H1 (cell line): ENCODE measurements around the gene VSTM2L. TPM values are rescaled to one million over a fixed set of nuclear protein-coding genes. Genes with fewer than 3 reads are reported as not detected.

ENCODE experiments used
- CTCF ChIA-PET: fragments of 300-600 bp; sonication (Branson Sonifier 250); formaldehyde crosslinking; loops from one replicate; lab custom pipeline; 2021; ENCODE audit not compliant: partially characterized antibody; lab: Charles Lee
- POLR2A ChIA-PET: fragments of 300-600 bp; sonication (Branson Sonifier 250); formaldehyde crosslinking; loops from one replicate; lab custom pipeline; 2021; ENCODE audit warnings: inconsistent platforms; ENCODE audit not compliant: partially characterized antibody; lab: Charles Lee
- DNase-seq, 2 experiments: peaks; one replicate each; pipeline versions ENCODE4 v3.0.0 to v3.0.0-alpha.2; 2010 to 2022; ENCODE audit warnings: low spot score in 2 of 2, low read depth in 1 of 2, mixed read lengths in 1 of 2
- FAIRE-seq: peaks from 2 replicates; lab custom pipeline; 2011; peaks lifted over from hg19 to GRCh38; lab: Jason Lieb, UNC
- H2AFZ ChIP-seq: 2 replicates; pipeline ENCODE4 v1.8.1; 2012; ENCODE audit warnings: low read length, inconsistent platforms
- H2AK5ac ChIP-seq: 2 replicates; pipeline ENCODE4 v1.6.1; 2013; ENCODE audit warnings: low read depth, low read length
- H2BK120ac ChIP-seq: replicated peaks from 2 replicates; pipeline ENCODE3; 2013; ENCODE audit warnings: low read depth, low read length, inconsistent platforms
- H2BK12ac ChIP-seq: 2 replicates; pipeline ENCODE4 v1.6.1; 2013; ENCODE audit warnings: low read depth, low read length
- H2BK15ac ChIP-seq: 2 replicates; pipeline ENCODE4 v1.6.1; 2013; ENCODE audit warnings: low read length
- H2BK20ac ChIP-seq: 2 replicates; pipeline ENCODE4 v1.6.1; 2013; ENCODE audit warnings: low read length
- H2BK5ac ChIP-seq: 2 replicates; pipeline ENCODE4 v1.6.1; 2013; ENCODE audit warnings: low read depth, low read length
- H3K14ac ChIP-seq: 2 replicates; pipeline ENCODE4 v1.6.1; 2013; ENCODE audit warnings: inconsistent platforms; ENCODE audit not compliant: insufficient read length
- H3K18ac ChIP-seq: 2 replicates; pipeline ENCODE4 v1.6.1; 2013; ENCODE audit warnings: low read length; ENCODE audit errors: extremely low read depth
- H3K23ac ChIP-seq: 2 replicates; pipeline ENCODE4 v1.6.1; 2013; ENCODE audit warnings: inconsistent platforms; ENCODE audit not compliant: insufficient read length
- H3K23me2 ChIP-seq: 2 replicates; pipeline ENCODE4 v1.6.1; 2013; ENCODE audit warnings: low read depth, low read length
- H3K27ac ChIP-seq: 2 replicates; pipeline ENCODE4 v1.6.1; 2011; ENCODE audit warnings: low read depth, low read length, inconsistent platforms
- H3K27me3 ChIP-seq, 4 experiments: replicated peaks in 1 of 4; 1 replicate in 1 of 4; 2 replicates in 3 of 4; pipeline versions ENCODE4 v1.6.1 to v1.8.1; 2011 to 2013; ENCODE audit warnings: low read length in 3 of 4, mild to moderate bottlenecking in 3 of 4, inconsistent platforms in 2 of 4, mixed read lengths in 2 of 4, moderate library complexity in 1 of 4; ENCODE audit not compliant: control insufficient read depth in 3 of 4, insufficient read depth in 3 of 4; ENCODE audit errors: extremely low read depth in 1 of 4
- H3K36me3 ChIP-seq, 4 experiments: 2 replicates each; pipeline versions ENCODE4 v1.6.1 to v1.8.1; 2011 to 2013; ENCODE audit warnings: mild to moderate bottlenecking in 4 of 4, low read length in 3 of 4, moderate library complexity in 2 of 4, control low read depth in 1 of 4, inconsistent platforms in 1 of 4; ENCODE audit not compliant: insufficient read depth in 4 of 4, control insufficient read depth in 2 of 4
- H3K4ac ChIP-seq: replicated peaks from 2 replicates; pipeline ENCODE3; 2013; ENCODE audit warnings: low read length, low read depth, mixed read lengths, inconsistent platforms; ENCODE audit not compliant: insufficient read length
- H3K4me1 ChIP-seq, 4 experiments: replicated peaks in 1 of 4; 1 replicate in 1 of 4; 2 replicates in 3 of 4; pipeline versions ENCODE4 v1.6.1 to v1.8.1; 2011 to 2013; ENCODE audit warnings: low read length in 3 of 4, inconsistent platforms in 2 of 4, mixed read lengths in 1 of 4; ENCODE audit not compliant: insufficient read depth in 4 of 4, control insufficient read depth in 3 of 4
- H3K4me2 ChIP-seq, 2 experiments: 2 replicates each; pipeline versions ENCODE4 v1.6.1 to v1.8.1; 2011 to 2013; ENCODE audit warnings: low read depth in 2 of 2, low read length in 2 of 2, control low read depth in 1 of 2, inconsistent platforms in 1 of 2, mild to moderate bottlenecking in 1 of 2; ENCODE audit not compliant: insufficient read depth in 1 of 2
- H3K4me3 ChIP-seq, 4 experiments: fragments of 200-600, 300-600 bp in 1 of 4; sonication (generic), shearing (Covaris generic), sonication (Bioruptor Twin) in 1 of 4; 2 replicates each; pipeline versions ENCODE4 v1.5.1 to v1.8.1; 2011 to 2016; ENCODE audit warnings: low read length in 4 of 4, low read depth in 3 of 4, control low read depth in 2 of 4, inconsistent platforms in 2 of 4, mild to moderate bottlenecking in 2 of 4, mixed read lengths in 1 of 4, moderate library complexity in 1 of 4; ENCODE audit not compliant: insufficient read depth in 2 of 4; ENCODE audit errors: extremely low read depth in 1 of 4
- H3K56ac ChIP-seq: replicated peaks from 2 replicates; pipeline ENCODE3; 2013; ENCODE audit warnings: low read depth, mild to moderate bottlenecking, mixed read lengths, low read length, inconsistent platforms; ENCODE audit not compliant: insufficient read length
- H3K79me1 ChIP-seq: 2 replicates; pipeline ENCODE4 v1.6.1; 2013; ENCODE audit warnings: low read depth, low read length, control low read depth
- H3K79me2 ChIP-seq, 2 experiments: 2 replicates each; pipeline versions ENCODE4 v1.6.1 to v1.8.1; 2012 to 2013; ENCODE audit warnings: low read length in 2 of 2, mild to moderate bottlenecking in 2 of 2, inconsistent platforms in 1 of 2; ENCODE audit not compliant: insufficient read depth in 2 of 2, control insufficient read depth in 1 of 2
- H3K9ac ChIP-seq, 4 experiments: replicated peaks in 1 of 4; 1 replicate in 1 of 4; 2 replicates in 3 of 4; pipeline versions ENCODE4 v1.6.1 to v1.8.1; 2011 to 2013; ENCODE audit warnings: low read depth in 3 of 4, low read length in 3 of 4, control low read depth in 2 of 4, mild to moderate bottlenecking in 2 of 4, moderate library complexity in 2 of 4, inconsistent platforms in 1 of 4; ENCODE audit errors: extremely low read depth in 1 of 4
- H3K9me3 ChIP-seq, 2 experiments: 2 replicates each; pipeline versions ENCODE4 v1.6.1 to v1.8.1; 2012 to 2013; ENCODE audit warnings: mild to moderate bottlenecking in 2 of 2, moderate library complexity in 2 of 2, control low read depth in 1 of 2, inconsistent platforms in 1 of 2, low read depth in 1 of 2, low read length in 1 of 2, mixed read lengths in 1 of 2; ENCODE audit not compliant: insufficient read depth in 2 of 2
- H4K20me1 ChIP-seq, 2 experiments: replicated peaks in 1 of 2; 2 replicates each; pipeline versions ENCODE3 to v1.8.1; 2011 to 2013; ENCODE audit warnings: inconsistent platforms in 2 of 2, low read length in 2 of 2, mild to moderate bottlenecking in 1 of 2; ENCODE audit not compliant: insufficient read depth in 2 of 2, control insufficient read depth in 1 of 2
- H4K5ac ChIP-seq: 2 replicates; pipeline ENCODE4 v1.6.1; 2013; ENCODE audit warnings: low read length, low read depth, mixed read lengths, inconsistent platforms; ENCODE audit not compliant: insufficient read length
- H4K8ac ChIP-seq: 2 replicates; pipeline ENCODE4 v1.8.0; 2013; ENCODE audit warnings: mild to moderate bottlenecking, moderate library complexity, low read length, inconsistent platforms; ENCODE audit not compliant: insufficient read depth; ENCODE audit errors: extremely low read depth
- H4K91ac ChIP-seq: replicated peaks from 2 replicates; pipeline ENCODE3; 2013; ENCODE audit warnings: low read length, mixed read lengths, inconsistent platforms; ENCODE audit not compliant: insufficient read length
- ASH2L ChIP-seq: fragments of 200-600, 300-600 bp; sonication (generic); IDR thresholded peaks from one replicate; pipeline ENCODE4 v1.7.1; 2017; ENCODE audit warnings: low read length
- EGR1 ChIP-seq: IDR thresholded peaks from 2 replicates; pipeline ENCODE4 v1.6.1; 2011; ENCODE audit warnings: low read depth, low read length, borderline replicate concordance
- HDAC6 ChIP-seq: IDR thresholded peaks from one replicate; pipeline ENCODE4 v1.7.1; 2012; ENCODE audit warnings: low read depth, mild to moderate bottlenecking, inconsistent platforms, low read length, moderate library complexity
- JUND ChIP-seq: IDR thresholded peaks from 2 replicates; pipeline ENCODE4 v1.6.1; 2011; ENCODE audit warnings: mild to moderate bottlenecking, improper control_type of control experiment, low read length
- KDM4A ChIP-seq: IDR thresholded peaks from one replicate; pipeline ENCODE4 v1.7.1; 2012; ENCODE audit warnings: low read depth, mild to moderate bottlenecking, moderate library complexity, low read length, inconsistent platforms; ENCODE audit not compliant: severe bottlenecking
- SIN3A ChIP-seq, 2 experiments: IDR thresholded peaks in 1 of 2; conservative IDR thresholded peaks in 1 of 2; 2 replicates each; pipeline ENCODE4 v1.6.1; 2011 to 2012; ENCODE audit warnings: low read length in 2 of 2, improper control_type of control experiment in 1 of 2, low read depth in 1 of 2, mild to moderate bottlenecking in 1 of 2
- SIX5 ChIP-seq: IDR thresholded peaks from 2 replicates; pipeline ENCODE4 v1.6.1; 2011; ENCODE audit warnings: mild to moderate bottlenecking, low read depth, low read length
- SP4 ChIP-seq: IDR thresholded peaks from 2 replicates; pipeline ENCODE4 v1.6.1; 2012; ENCODE audit warnings: low read length, inconsistent platforms
- TAF7 ChIP-seq: optimal IDR thresholded peaks from 2 replicates; pipeline ENCODE3; 2011; ENCODE audit warnings: low read depth, mild to moderate bottlenecking, inconsistent platforms, low read length, moderate library complexity, borderline replicate concordance
- TEAD4 ChIP-seq: IDR thresholded peaks from 2 replicates; pipeline ENCODE4 v1.6.1; 2012; ENCODE audit warnings: low read depth, low read length, inconsistent platforms, mixed read lengths
- WGBS, 2 experiments: shearing (Covaris generic) in 1 of 2; methylation state at CpG; one replicate each; pipeline versions ENCODE4 v1.1.6 to v1.1.7; 2013 to 2015; ENCODE audit warnings: low lambda C conversion rate in 2 of 2, mixed read lengths in 2 of 2, inconsistent platforms in 1 of 2, low coverage in 1 of 2, missing lambda C conversion rate in 1 of 2; ENCODE audit not compliant: insufficient replicate concordance in 2 of 2, insufficient coverage in 1 of 2, insufficient read length in 1 of 2; ENCODE audit errors: extremely low coverage in 1 of 2, missing lambda C conversion rate in 1 of 2; 5-methylcytosine and 5-hydroxymethylcytosine counted together
- polyA plus RNA-seq, 7 experiments: library from polyadenylated mRNA; depleted of rRNA in 3 of 7; stranded (reverse) in 5 of 7; unstranded in 2 of 7; fragments of >200 nt in 5 of 7; fragments of 200-250 nt in 2 of 7; gene quantifications; 1 replicate in 5 of 7; 2 replicates in 1 of 7; 4 replicates in 1 of 7; pipeline versions ENCODE4 v1.2.1 to v1.2.3, GENCODE V29; 2011 to 2013; ENCODE audit warnings: missing spikeins in 2 of 7, mixed read lengths in 2 of 7
- total RNA-seq: library from RNA; stranded (reverse); fragmentation: NEBNext Ultra II Directional; extraction: Animal tissue kit (Norgen Biotek cat#: 25700); gene quantifications from 2 replicates; pipeline ENCODE4 v1.2.1, GENCODE V29; 2021

The VSTM2L gene
- total and polyA plus RNA-seq, 2 of the 8 experiments (the other 6 are each of a cell fraction or from before 2014, with no cell fraction given), result 1.3 to 3.2 TPM

GRCh38 chr20:37927410-37928095 lies 24.6 kb downstream of the VSTM2L start:
- Histone ChIP-seq H3K4ac (no peak overlapping the region), H3K23me2 (no peaks in the 10 kb centered on the region)
- FAIRE-seq, result no peak
- no peak for TF ChIP-seq ASH2L
- no peak for TF ChIP-seq SIN3A (conservative IDR thresholded peaks at IDR 0.05 in 1 of 2, IDR thresholded peaks at IDR 0.05 in 1 of 2; ENCODE audit: low read depth in 1 of 2, low read length in 2 of 2)
- no peak for TF ChIP-seq SIX5
- no peak for TF ChIP-seq TEAD4
- TF ChIP-seq JUND, result no peak
- no peak for TF ChIP-seq KDM4A
- no peak for TF ChIP-seq HDAC6
- TF ChIP-seq SP4, result no peak
- TF ChIP-seq EGR1, result no peak
- no peak for TF ChIP-seq TAF7
- TF ChIP-seq, all 59 proteins: peak for 0
- Histone ChIP-seq H3K9me3 (no peaks in the 10 kb centered on the region), H4K20me1 (no peaks in the 10 kb centered on the region), H3K27ac (no peak overlapping the region), H3K56ac (no peak overlapping the region), H3K14ac (no peak overlapping the region), H3K4me1 (peaks cover 0 to 12% (median 3%) of the 10 kb centered on the region in 4 experiments; a peak in 4 of 7 replicates), H3K4me2 (no peak overlapping the region), H3K23ac (no peak overlapping the region), H4K8ac (no peak overlapping the region), H2AK5ac (no peak overlapping the region), H2BK5ac (no peak overlapping the region), H2BK120ac (no peak overlapping the region), H3K4me3 (no peak overlapping the region), H3K27me3 (no peaks in the 10 kb centered on the region), H4K5ac (no peak overlapping the region), H2BK15ac (no peak overlapping the region), H3K18ac (no peak overlapping the region), H3K79me2 (no peaks in the 10 kb centered on the region), H2AFZ (no peak overlapping the region), H2BK12ac (no peak overlapping the region), H3K36me3 (no peaks in the 10 kb centered on the region), H2BK20ac (no peak overlapping the region), H3K79me1 (no peaks in the 10 kb centered on the region; the same call in 1 of the 2 replicates), H3K9ac (no peak overlapping the region), H4K91ac (no peak overlapping the region)
- ChIA-PET POLR2A (no interaction called here), CTCF (interaction anchor here (5.7 kb wide), 1 partner anchor 16 kb away, joined by 42 read pairs; no protein-coding TSS in a partner anchor)
- no peak for DNase-seq
- 89% methylated on average over 11 of the region's 18 CpGs; no CpG with 5 or more reads in 1 of the 2 experiments for WGBS, 2 experiments
